Left colon (tissue), 2 donors: ENCODE data around the gene BET1L. TPM values are rescaled to one million over a fixed set of nuclear protein-coding genes. Genes with fewer than 3 reads are reported as not detected.
"Not testable (repeated sequence)": the region's sequence is repeated elsewhere in the genome, so short reads cannot be mapped to it uniquely, and the experiment has no call there.

Experiments used
- ATAC-seq: fragments of 200-7000 bp; cut with Tn5 transposase; one replicate; pipeline ENCODE4 v1.9.1; 2020; ENCODE audit warnings: mild to moderate bottlenecking, moderate library complexity
- DNase-seq, 2 donors: peaks; one replicate each; pipeline ENCODE4 v3.0.0-alpha.2; 2020
- intact Hi-C, 2 donors: fragments of 100-400 bp; cut with DNase I in 1 of 2; cut with micrococcal nuclease in 1 of 2; formaldehyde crosslinking; loops; one replicate each; pipeline versions ENCODE4 v1.11.2 to v1.14.0; 2022; cut with DNase I, micrococcal nuclease
- total RNA-seq, 2 donors: library from RNA; stranded (reverse); fragmentation: NEBNext Ultra II Directional; extraction: Animal tissue kit (Norgen Biotek cat#: 25700); gene quantifications; one replicate each; pipeline ENCODE4 v1.2.1, GENCODE V29; 2021
- donor health status: DM: no; HTN: no; CAD: no.
- donor health status: DM: yes; HTN: yes; CAD: no.

The BET1L gene
- total RNA-seq, 2 donors from 2014 or later, result 55.8 to 69.0 TPM

GRCh38 chr11:235180-235579 lies 28.0 kb upstream of the BET1L start:
- DNase-seq (no peak), ATAC-seq (no peak)
- intact Hi-C loops, result no loop called here

GRCh38 chr11:232783-233565 lies 25.8 kb upstream of the BET1L start:
- intact Hi-C loops, result no loop called here
- DNase-seq (no peak), ATAC-seq (no peak)

- DNase-seq (no peak), ATAC-seq (no peak)
- intact Hi-C loops, result no loop called here
Observed at GRCh38 chr11:230431-230830, 23.2 kb upstream of the BET1L start.

- intact Hi-C loops, result no loop called here
- DNase-seq (no peak), ATAC-seq (no peak)
Observed at GRCh38 chr11:227824-228379, 20.7 kb upstream of the BET1L start.

- intact Hi-C loops, result no loop called here
- ATAC-seq (no peak), DNase-seq (no peak)
Observed at GRCh38 chr11:225734-226453, 18.7 kb upstream of the BET1L start.

- intact Hi-C loops, result no loop called here
- no peak for DNase-seq
- no peak for ATAC-seq
Observed at GRCh38 chr11:224424-224823, 17.2 kb upstream of the BET1L start.

GRCh38 chr11:223884-224283 lies 16.7 kb upstream of the BET1L start:
- no peak for DNase-seq
- ATAC-seq, result no peak
- intact Hi-C loops, result no loop called here

GRCh38 chr11:223026-223789 lies 16.0 kb upstream of the BET1L start:
- intact Hi-C loops, result no loop called here
- DNase-seq (no peak), ATAC-seq (no peak)

- intact Hi-C loops, result no loop called here
- ATAC-seq, result no peak
Observed at GRCh38 chr11:221998-222789, 15.0 kb upstream of the BET1L start.

GRCh38 chr11:221539-221938 lies 14.3 kb upstream of the BET1L start:
- intact Hi-C loops, result no loop called here
- DNase-seq, result no peak
- no peak for ATAC-seq

More at GRCh38 chr11:221998-222789, 15.0 kb upstream of the BET1L start:
- no peak for DNase-seq

GRCh38 chr11:220641-221215 lies 13.5 kb upstream of the BET1L start:
- DNase-seq, intact Hi-C loops, ATAC-seq: not testable (repeated sequence)

GRCh38 chr11:218815-219593 lies 11.8 kb upstream of the BET1L start:
- no peak for ATAC-seq
- no peak for DNase-seq
- intact Hi-C loops, result no loop called here

GRCh38 chr11:217704-218103 lies 10.5 kb upstream of the BET1L start:
- DNase-seq (peak in 1 of 2 donors; percentile 1), ATAC-seq (peak; percentile 8)
- intact Hi-C loops, result no loop called here

GRCh38 chr11:216081-216974 lies 9.1 kb upstream of the BET1L start:
- DNase-seq, result no peak
- intact Hi-C loops, result no loop called here
- ATAC-seq, result no peak

GRCh38 chr11:215581-216037 lies 8.4 kb upstream of the BET1L start:
- peak; percentile 19 for ATAC-seq
- no peak for DNase-seq
- intact Hi-C loops, result no loop called here

GRCh38 chr11:214083-214482 lies 6.9 kb upstream of the BET1L start:
- no peak for DNase-seq
- no peak for ATAC-seq
- intact Hi-C loops, result no loop called here
